H1 (cell line): Measurements from ENCODE around the gene EPB41L4A. TPM values are rescaled to one million over a fixed set of nuclear protein-coding genes. Genes with fewer than 3 reads are reported as not detected.

Experiments used
- HDAC2 ChIP-seq, 2 experiments: fragments of 300-600 bp in 1 of 2; sonication (generic) in 1 of 2; IDR thresholded peaks; 2 replicates each; pipeline ENCODE4 v1.6.1; 2011 to 2012; ENCODE audit warnings: low read depth in 2 of 2, low read length in 2 of 2, mild to moderate bottlenecking in 2 of 2, moderate library complexity in 2 of 2, borderline replicate concordance in 1 of 2, inconsistent platforms in 1 of 2
- PHF8 ChIP-seq: fragments of 200-600 bp; sonication (generic); conservative IDR thresholded peaks from 2 replicates; pipeline ENCODE4 v1.7.1; 2012; ENCODE audit warnings: low read depth, mild to moderate bottlenecking, inconsistent platforms, low read length, moderate library complexity
- RXRA ChIP-seq: IDR thresholded peaks from 2 replicates; pipeline ENCODE4 v1.6.1; 2011; ENCODE audit warnings: low read depth, mild to moderate bottlenecking, low read length, moderate library complexity; ENCODE audit not compliant: insufficient read depth
- polyA plus RNA-seq, 7 experiments: library from polyadenylated mRNA; depleted of rRNA in 3 of 7; stranded (reverse) in 5 of 7; unstranded in 2 of 7; fragments of >200 nt in 5 of 7; fragments of 200-250 nt in 2 of 7; gene quantifications; 1 replicate in 5 of 7; 2 replicates in 1 of 7; 4 replicates in 1 of 7; pipeline versions ENCODE4 v1.2.1 to v1.2.3, GENCODE V29; 2011 to 2013; ENCODE audit warnings: missing spikeins in 2 of 7, mixed read lengths in 2 of 7
- total RNA-seq: library from RNA; stranded (reverse); fragmentation: NEBNext Ultra II Directional; extraction: Animal tissue kit (Norgen Biotek cat#: 25700); gene quantifications from 2 replicates; pipeline ENCODE4 v1.2.1, GENCODE V29; 2021

EPB41L4A gene
- total and polyA plus RNA-seq, 2 of the 8 experiments (the other 6 are each of a cell fraction or from before 2014, with no cell fraction given): 1.6 to 4.6 TPM

- TF ChIP-seq PHF8 (no peak), RXRA (no peak), HDAC2 (IDR thresholded peaks at IDR 0.05; ENCODE audit: borderline replicate concordance in 1 of 2, low read depth in 2 of 2, low read length in 2 of 2) (no peak)
- TF ChIP-seq, all 59 proteins: peak for 0
These were observed 37.6 kb downstream of the EPB41L4A start (continued) for GRCh38 chr5:112381521-112381920.
